Measurements from ENCODE around the gene CAPN5. TPM values are rescaled to one million over a fixed set of nuclear protein-coding genes. Genes with fewer than 3 reads are reported as not detected.

CAPN5 gene
- total and polyA plus RNA-seq, 2 of the 13 experiments (the other 11 are each of a cell fraction or from before 2014, with no cell fraction given), result 0.27 to 1.2 TPM

DNA sequence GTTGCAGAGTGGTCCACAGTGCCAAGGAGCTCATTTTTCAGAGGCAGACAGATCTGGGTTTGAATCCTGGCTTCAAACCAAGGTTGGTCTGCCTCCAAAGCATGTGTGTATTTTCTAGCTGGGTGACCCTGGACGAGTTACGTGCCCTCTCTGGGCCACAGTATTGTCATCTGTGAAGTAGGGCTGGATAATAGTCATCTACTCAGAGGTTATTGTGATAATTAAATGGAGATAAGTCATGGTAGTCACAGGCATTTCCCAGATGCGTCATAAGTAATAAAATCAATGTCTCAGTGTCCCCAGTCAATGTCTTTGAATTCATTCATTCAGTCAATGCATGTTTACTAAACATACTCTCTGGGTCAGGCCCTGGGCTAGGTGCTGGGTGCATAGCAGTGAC lies 44.5 kb downstream of the CAPN5 start:
- BruUV-seq (replicated peaks), result no TSS peak
- Histone ChIP-seq H3K9me3 (ENCODE audit: low read length) (no peaks in the 10 kb centered on the region), H4K20me1 (ENCODE audit: insufficient read depth, low read length) (no peaks in the 10 kb centered on the region), H3K27me3 (ENCODE audit: control insufficient read depth in 1 of 2, insufficient read depth in 2 of 2, low read length in 2 of 2) (peaks cover 0 to 1% of the 10 kb centered on the region in 2 experiments; a peak in 1 of 5 replicates), H3K9ac (ENCODE audit: insufficient read depth, low read depth, low read length) (no peak overlapping the region), H3K79me2 (ENCODE audit: insufficient read depth, low read length) (no peaks in the 10 kb centered on the region), H2AFZ (ENCODE audit: low read length) (no peak overlapping the region), H3K4me1 (ENCODE audit: insufficient read depth, low read length) (peaks cover 31% of the 10 kb centered on the region), H3K4me3 (replicated peaks in 1 of 3; ENCODE audit: insufficient read depth in 1 of 3, low read depth in 2 of 3, low read length in 3 of 3) (no peak overlapping the region), H3K4me2 (ENCODE audit: low read depth, low read length) (no peak overlapping the region), H3K36me3 (replicated peaks in 1 of 2; ENCODE audit: control insufficient read depth in 1 of 2, insufficient read depth in 2 of 2, low read length in 2 of 2) (no peaks in the 10 kb centered on the region), H3K27ac (ENCODE audit: extremely low read length, insufficient read depth, low read length) (no peak overlapping the region)
- WGBS (ENCODE audit: low lambda C conversion rate), result 36% methylated on average over 3 of the region's 3 CpGs
- DNase-seq (ENCODE audit: low spot score) (no peak), ATAC-seq (no peak), FAIRE-seq (no peak)
- intact Hi-C loops (cut with micrococcal nuclease; ENCODE audit: unreplicated experiment), result no loop called here
- ChIA-PET CTCF (ENCODE audit: low intra/inter-chr PET ratio, low total read pairs) (no interaction called here), POLR2A (no interaction called here)
- in situ Hi-C loops (cut with HindIII; ENCODE audit: extremely low pct_ligation_motif_present, low pct_unique_long_range_greater_than_20kb), result no loop called here
- TF ChIP-seq ZNF768 (CRISPR knock-in tag; IDR thresholded peaks at IDR 0.05) (peak; percentile 70; the same call in 1 of the 2 replicates), ZNF619 (CRISPR knock-in tag; IDR thresholded peaks at IDR 0.05) (no peak)

DNA sequence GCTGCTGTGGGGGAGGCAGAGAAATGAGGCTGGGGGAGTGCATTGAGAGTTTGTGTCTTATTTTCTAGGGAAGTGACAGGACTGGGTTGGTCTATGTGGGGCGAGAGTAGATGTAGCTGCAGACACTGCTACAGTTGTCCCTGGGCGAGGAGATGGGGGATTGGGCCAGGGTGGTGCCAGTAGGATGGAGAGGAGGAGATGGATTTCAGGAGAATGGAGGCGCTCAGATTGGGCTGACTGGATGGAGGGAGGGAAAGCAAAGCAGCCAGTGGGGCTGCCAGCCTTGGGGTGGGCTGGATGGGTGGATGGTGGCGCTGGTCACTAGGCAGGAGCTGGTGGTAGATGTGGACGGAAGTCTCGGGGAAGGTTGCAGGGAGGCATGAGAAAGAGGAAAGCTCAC lies 45.2 kb downstream of the CAPN5 start:
- no peak overlapping the region for H3K4me3 ChIP-seq (replicated peaks in 1 of 3; ENCODE audit: insufficient read depth in 1 of 3, low read depth in 2 of 3, low read length in 3 of 3)
- POLR2A ChIA-PET, result no interaction called here
- ATAC-seq, result no peak
- H3K9me3 ChIP-seq (ENCODE audit: low read length), result no peaks in the 10 kb centered on the region
- peaks cover 29% of the 10 kb centered on the region for H3K4me1 ChIP-seq (ENCODE audit: insufficient read depth, low read length)
- no peak overlapping the region for H2AFZ ChIP-seq (ENCODE audit: low read length)
- in situ Hi-C loops (cut with HindIII; ENCODE audit: extremely low pct_ligation_motif_present, low pct_unique_long_range_greater_than_20kb) (no loop called here), intact Hi-C loops (cut with micrococcal nuclease; ENCODE audit: unreplicated experiment) (no loop called here)
- H3K9ac ChIP-seq (ENCODE audit: insufficient read depth, low read depth, low read length), result no peak overlapping the region
- DNase-seq (ENCODE audit: low spot score), result no peak
- H3K27me3 ChIP-seq (ENCODE audit: control insufficient read depth in 1 of 2, insufficient read depth in 2 of 2, low read length in 2 of 2), result peaks cover 0 to 1% of the 10 kb centered on the region in 2 experiments; a peak in 1 of 5 replicates
- H4K20me1 ChIP-seq (ENCODE audit: insufficient read depth, low read length), result no peaks in the 10 kb centered on the region
- H3K36me3 ChIP-seq (replicated peaks in 1 of 2; ENCODE audit: control insufficient read depth in 1 of 2, insufficient read depth in 2 of 2, low read length in 2 of 2), result no peaks in the 10 kb centered on the region
- no peak for FAIRE-seq
- H3K79me2 ChIP-seq (ENCODE audit: insufficient read depth, low read length), result no peaks in the 10 kb centered on the region
- H3K27ac ChIP-seq (ENCODE audit: extremely low read length, insufficient read depth, low read length), result no peak overlapping the region
- H3K4me2 ChIP-seq (ENCODE audit: low read depth, low read length), result no peak overlapping the region
- 50% methylated on average over 6 of the region's 6 CpGs for WGBS (ENCODE audit: low lambda C conversion rate)
- BruUV-seq (replicated peaks), result no TSS peak
- CTCF ChIA-PET (ENCODE audit: low intra/inter-chr PET ratio, low total read pairs), result interaction anchor here (2.3 kb wide), 1 partner anchor 64 kb away, joined by 19 read pairs; no protein-coding TSS in a partner anchor
- TF ChIP-seq, protein P1, sequence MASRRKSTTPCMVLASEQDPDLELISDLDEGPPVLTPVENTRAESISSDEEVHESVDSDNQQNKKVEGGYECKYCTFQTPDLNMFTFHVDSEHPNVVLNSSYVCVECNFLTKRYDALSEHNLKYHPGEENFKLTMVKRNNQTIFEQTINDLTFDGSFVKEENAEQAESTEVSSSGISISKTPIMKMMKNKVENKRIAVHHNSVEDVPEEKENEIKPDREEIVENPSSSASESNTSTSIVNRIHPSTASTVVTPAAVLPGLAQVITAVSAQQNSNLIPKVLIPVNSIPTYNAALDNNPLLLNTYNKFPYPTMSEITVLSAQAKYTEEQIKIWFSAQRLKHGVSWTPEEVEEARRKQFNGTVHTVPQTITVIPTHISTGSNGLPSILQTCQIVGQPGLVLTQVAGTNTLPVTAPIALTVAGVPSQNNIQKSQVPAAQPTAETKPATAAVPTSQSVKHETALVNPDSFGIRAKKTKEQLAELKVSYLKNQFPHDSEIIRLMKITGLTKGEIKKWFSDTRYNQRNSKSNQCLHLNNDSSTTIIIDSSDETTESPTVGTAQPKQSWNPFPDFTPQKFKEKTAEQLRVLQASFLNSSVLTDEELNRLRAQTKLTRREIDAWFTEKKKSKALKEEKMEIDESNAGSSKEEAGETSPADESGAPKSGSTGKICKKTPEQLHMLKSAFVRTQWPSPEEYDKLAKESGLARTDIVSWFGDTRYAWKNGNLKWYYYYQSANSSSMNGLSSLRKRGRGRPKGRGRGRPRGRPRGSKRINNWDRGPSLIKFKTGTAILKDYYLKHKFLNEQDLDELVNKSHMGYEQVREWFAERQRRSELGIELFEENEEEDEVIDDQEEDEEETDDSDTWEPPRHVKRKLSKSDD (CRISPR knock-in tag; IDR thresholded peaks at IDR 0.05; ENCODE audit: low read depth), result no peak
- TF ChIP-seq ZNF3 (CRISPR knock-in tag; IDR thresholded peaks at IDR 0.05), result no peak
- TF ChIP-seq SMARCC2 (IDR thresholded peaks at IDR 0.05), result no peak
- no peak for TF ChIP-seq ATF7-NPFF (CRISPR knock-in tag; IDR thresholded peaks at IDR 0.05; ENCODE audit: low read depth)
- no peak for TF ChIP-seq SRF (IDR thresholded peaks at IDR 0.05; ENCODE audit: low read depth, low read length)
- TF ChIP-seq ZNF556 (CRISPR knock-in tag; IDR thresholded peaks at IDR 0.05; ENCODE audit: borderline replicate concordance), result no peak
- TF ChIP-seq, protein P2, sequence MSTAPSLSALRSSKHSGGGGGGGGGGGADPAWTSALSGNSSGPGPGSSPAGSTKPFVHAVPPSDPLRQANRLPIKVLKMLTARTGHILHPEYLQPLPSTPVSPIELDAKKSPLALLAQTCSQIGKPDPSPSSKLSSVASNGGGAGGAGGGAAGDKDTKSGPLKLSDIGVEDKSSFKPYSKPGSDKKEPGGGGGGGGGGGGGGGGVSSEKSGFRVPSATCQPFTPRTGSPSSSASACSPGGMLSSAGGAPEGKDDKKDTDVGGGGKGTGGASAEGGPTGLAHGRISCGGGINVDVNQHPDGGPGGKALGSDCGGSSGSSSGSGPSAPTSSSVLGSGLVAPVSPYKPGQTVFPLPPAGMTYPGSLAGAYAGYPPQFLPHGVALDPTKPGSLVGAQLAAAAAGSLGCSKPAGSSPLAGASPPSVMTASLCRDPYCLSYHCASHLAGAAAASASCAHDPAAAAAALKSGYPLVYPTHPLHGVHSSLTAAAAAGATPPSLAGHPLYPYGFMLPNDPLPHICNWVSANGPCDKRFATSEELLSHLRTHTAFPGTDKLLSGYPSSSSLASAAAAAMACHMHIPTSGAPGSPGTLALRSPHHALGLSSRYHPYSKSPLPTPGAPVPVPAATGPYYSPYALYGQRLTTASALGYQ (CRISPR knock-in tag; IDR thresholded peaks at IDR 0.05), result no peak
- TF ChIP-seq IKZF1 (IDR thresholded peaks at IDR 0.05), result no peak
- TF ChIP-seq, protein P3, sequence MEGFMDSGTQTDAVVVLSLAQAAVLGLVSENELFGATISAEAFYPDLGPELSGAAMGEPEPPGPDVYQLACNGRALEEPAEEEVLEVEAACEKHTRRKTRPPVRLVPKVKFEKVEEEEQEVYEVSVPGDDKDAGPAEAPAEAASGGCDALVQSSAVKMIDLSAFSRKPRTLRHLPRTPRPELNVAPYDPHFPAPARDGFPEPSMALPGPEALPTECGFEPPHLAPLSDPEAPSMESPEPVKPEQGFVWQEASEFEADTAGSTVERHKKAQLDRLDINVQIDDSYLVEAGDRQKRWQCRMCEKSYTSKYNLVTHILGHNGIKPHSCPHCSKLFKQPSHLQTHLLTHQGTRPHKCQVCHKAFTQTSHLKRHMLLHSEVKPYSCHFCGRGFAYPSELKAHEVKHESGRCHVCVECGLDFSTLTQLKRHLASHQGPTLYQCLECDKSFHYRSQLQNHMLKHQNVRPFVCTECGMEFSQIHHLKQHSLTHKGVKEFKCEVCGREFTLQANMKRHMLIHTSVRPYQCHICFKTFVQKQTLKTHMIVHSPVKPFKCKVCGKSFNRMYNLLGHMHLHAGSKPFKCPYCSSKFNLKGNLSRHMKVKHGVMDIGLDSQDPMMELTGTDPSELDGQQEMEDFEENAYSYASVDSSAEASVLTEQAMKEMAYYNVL (CRISPR knock-in tag; IDR thresholded peaks at IDR 0.05; ENCODE audit: borderline replicate concordance), result no peak
- no peak for TF ChIP-seq ARHGAP35 (CRISPR knock-in tag; IDR thresholded peaks at IDR 0.05; ENCODE audit: borderline replicate concordance)
- no peak for TF ChIP-seq ZNF446 (CRISPR knock-in tag; IDR thresholded peaks at IDR 0.05)

All from HepG2 (cell line).